Measurements from ENCODE around the gene MAP2K4.
A peak's percentile ranks its signal among the peaks of the same experiment; 100 is the strongest.

Gene MAP2K4

GRCh38 chr17:12040478-12040877 is 19.8 kb downstream of the MAP2K4 start:
- DNase-seq: no peak

GRCh38 chr17:12041312-12041711 is 20.6 kb downstream of the MAP2K4 start:
- no peak for DNase-seq

- DNase-seq: no peak
These were observed 23.0 kb downstream of the MAP2K4 start for GRCh38 chr17:12043702-12044101.

- DNase-seq: no peak
These were observed 26.1 kb downstream of the MAP2K4 start for GRCh38 chr17:12046786-12047185.

GRCh38 chr17:12047681-12048376 is 27.2 kb downstream of the MAP2K4 start:
- DNase-seq: no peak

GRCh38 chr17:12048843-12049473 is 28.3 kb downstream of the MAP2K4 start:
- DNase-seq: no peak

GRCh38 chr17:12050646-12051225 is 30.1 kb downstream of the MAP2K4 start:
- DNase-seq: no peak

GRCh38 chr17:12053552-12053951 is 32.9 kb downstream of the MAP2K4 start:
- peak in 1 of 5 experiments; percentile 2 for DNase-seq

GRCh38 chr17:12055889-12056288 is 35.2 kb downstream of the MAP2K4 start:
- DNase-seq: no peak

GRCh38 chr17:12057520-12057919 is 36.8 kb downstream of the MAP2K4 start:
- no peak for DNase-seq

- no peak for DNase-seq
These were observed 37.9 kb downstream of the MAP2K4 start for GRCh38 chr17:12058535-12058934.

GRCh38 chr17:12062249-12062648 is 41.6 kb downstream of the MAP2K4 start:
- no peak for DNase-seq

- DNase-seq: no peak
These were observed 43.7 kb downstream of the MAP2K4 start for GRCh38 chr17:12064395-12064794.

GRCh38 chr17:12067485-12067884 is 46.8 kb downstream of the MAP2K4 start:
- DNase-seq: no peak

GRCh38 chr17:12068946-12069345 is 48.3 kb downstream of the MAP2K4 start:
- DNase-seq: no peak

GRCh38 chr17:12070561-12070960 is 49.9 kb downstream of the MAP2K4 start:
- DNase-seq: no peak

- DNase-seq: no peak
These were observed 53.7 kb downstream of the MAP2K4 start for GRCh38 chr17:12074346-12074745.

GRCh38 chr17:12077773-12078172 is 57.1 kb downstream of the MAP2K4 start:
- no peak for DNase-seq

GRCh38 chr17:12078791-12079190 is 58.1 kb downstream of the MAP2K4 start:
- DNase-seq: no peak

GRCh38 chr17:12081720-12082119 is 61.0 kb downstream of the MAP2K4 start:
- no peak for DNase-seq

GRCh38 chr17:12085076-12085949 is 64.6 kb downstream of the MAP2K4 start:
- DNase-seq: no peak

GRCh38 chr17:12088035-12088434 is 67.4 kb downstream of the MAP2K4 start:
- DNase-seq: no peak

GRCh38 chr17:12089809-12090384 is 69.2 kb downstream of the MAP2K4 start:
- DNase-seq: no peak
